ENCODE results near the gene ARL9.

The ARL9 gene

DNA sequence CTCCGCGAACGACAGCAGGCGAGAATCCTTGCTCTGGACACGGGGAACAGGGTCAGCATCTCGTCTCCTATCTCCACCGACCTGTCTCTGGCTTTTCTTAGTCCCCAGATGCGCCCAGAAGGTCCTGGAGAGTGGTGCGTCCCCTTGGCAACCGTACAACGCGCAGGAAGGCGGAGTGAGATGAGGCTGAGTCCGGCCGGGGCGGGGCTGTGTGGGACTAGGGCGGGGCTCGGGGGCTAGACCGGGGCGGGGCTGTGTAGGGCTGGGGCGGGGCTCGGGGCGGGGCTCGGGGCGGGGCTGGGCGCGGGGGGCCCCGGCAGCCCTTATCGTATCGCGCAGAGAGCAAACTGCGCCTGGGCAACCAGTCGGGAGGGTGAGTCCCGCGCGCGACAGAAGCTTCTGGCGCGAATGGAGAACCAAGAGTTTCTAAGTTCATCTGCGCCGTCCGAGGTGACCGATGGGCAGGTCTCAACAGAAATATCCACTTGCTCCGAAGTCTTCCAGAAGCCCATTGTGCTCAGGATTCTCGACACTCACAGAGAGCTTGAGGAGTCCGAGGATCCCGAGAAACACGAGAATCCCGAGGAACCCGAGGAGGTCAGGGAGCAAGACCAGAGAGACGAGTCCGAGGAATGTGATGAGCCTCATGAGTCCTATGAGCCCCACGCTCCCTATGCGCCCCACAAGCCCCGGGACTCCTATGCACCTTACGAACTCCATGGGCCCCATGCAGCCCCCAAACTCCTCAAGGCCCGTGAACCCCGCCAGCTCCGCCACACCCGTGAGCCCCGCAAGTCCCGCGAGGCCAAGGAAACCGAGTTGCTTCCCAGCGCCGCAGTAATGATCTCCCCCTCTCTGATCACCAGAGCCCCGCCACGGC is 24.9 kb downstream of the ARL9 start:
- H3K4me3 ChIP-seq, result peak overlapping the region; percentile 33 to 51 (median 41)
- H3K27ac ChIP-seq, result peak overlapping the region in 4 of 21 experiments; percentile 1 to 21 (median 12)

DNA sequence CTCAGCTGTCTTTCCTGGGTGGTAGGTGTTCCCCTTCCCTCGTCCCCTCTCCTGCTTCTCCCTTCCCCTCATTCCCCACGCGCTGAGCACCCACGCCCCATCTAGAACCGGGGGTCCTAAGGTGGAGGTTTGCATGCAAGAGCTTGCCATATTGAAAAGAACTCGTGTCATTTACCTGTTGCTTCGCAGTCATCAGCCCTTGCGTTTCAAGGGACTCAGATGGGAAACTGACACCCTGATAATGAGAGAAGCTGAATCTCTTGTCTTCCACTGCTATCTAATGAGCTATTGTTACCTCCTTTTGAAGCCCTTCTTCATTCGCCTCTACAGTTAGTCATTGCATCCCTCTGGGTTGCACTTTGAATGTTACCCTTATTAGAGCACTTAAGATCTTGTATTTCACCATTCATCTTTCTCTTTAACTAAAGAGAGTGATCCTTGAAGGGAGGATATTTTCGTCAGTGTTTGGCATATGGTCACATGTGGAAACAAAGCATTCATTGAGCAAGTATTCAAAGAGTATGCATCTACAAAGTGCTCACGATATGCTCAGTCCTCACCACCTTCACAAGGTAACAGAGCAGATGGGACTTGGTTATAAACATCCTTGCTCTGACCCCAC is 25.7 kb downstream of the ARL9 start:
- peak overlapping the region; percentile 33 to 51 (median 41) for H3K4me3 ChIP-seq
- peak overlapping the region in 3 of 21 experiments; percentile 1 to 21 (median 10) for H3K27ac ChIP-seq

DNA sequence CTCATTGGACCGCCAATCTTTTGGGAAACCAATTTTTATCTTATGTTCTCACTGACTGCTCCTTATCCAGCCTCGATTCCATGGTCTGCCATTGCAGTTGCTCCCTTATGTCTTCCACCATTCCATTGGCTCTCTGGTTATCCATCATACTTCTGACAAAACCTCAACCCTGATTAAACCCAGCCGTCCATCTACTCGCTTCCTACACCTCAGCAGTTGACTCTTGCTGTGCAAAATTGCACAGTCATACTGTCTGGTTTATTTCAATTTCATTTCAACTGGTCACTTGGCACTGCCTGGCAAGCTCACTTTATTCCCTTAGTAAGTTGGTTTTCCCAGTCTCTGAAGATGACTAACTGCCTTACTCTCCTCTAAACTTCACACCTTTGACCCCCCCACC is 26.2 kb downstream of the ARL9 start:
- H3K27ac ChIP-seq, result no peak overlapping the region
- H3K4me3 ChIP-seq, result no peak overlapping the region

DNA sequence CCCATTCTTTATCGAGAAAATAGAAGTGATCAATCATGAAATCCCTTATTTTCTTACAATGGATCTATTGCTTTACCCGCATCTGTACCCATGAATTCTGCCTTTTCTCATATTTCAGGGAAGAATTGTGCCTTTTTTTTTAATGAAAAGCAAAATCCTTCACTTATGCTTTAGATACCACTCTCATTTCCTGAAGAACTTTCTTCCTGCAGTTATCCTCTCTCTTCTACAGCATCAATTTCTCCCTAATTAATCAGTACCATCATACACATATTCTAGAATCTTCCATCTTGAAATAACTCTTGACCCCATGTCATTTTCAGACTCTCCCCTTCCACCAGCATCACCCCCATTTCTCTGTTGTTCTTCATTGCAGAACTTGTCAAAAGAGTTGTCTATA is 26.6 kb downstream of the ARL9 start:
- H3K4me3 ChIP-seq, result no peak overlapping the region
- H3K27ac ChIP-seq, result no peak overlapping the region

DNA sequence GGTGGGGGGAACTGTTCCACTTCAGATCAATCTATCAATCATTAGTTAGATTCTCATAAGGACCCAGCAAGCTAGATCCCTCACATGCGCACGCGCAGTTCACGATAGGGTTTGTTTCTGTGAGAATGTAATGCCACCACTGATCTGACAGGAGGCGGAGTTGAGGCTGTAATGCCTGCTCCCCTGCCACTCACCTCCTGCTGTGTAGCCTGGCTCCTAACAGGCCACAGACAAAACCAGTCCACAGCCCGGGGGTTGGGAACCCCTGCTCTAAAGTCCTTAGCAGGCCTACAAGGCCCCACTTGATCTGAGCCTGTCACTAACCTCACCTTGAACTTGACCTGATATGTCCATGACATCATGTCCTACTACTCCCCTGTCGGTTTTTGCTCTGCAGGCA is 30.3 kb downstream of the ARL9 start:
- no peak overlapping the region for H3K27ac ChIP-seq
- no peak overlapping the region for H3K4me3 ChIP-seq

DNA sequence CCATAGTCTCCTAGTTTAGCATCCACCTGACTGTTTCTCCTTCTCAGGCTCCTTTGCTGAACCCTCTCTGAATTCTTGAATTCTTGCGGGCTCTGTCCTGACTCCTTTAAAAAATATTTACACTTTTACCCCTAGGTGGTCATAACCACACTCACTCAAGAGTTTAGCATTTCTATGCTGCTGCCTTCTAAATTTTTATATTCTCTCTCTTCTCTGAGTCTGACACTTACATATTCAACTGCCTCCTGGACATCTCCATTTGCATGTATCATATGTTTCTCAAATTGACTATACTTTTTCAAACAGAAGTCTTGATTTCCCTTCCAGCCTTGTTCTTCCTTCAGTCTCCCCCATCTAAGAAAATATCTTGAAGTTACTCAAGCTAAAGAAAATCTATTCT is 31.6 kb downstream of the ARL9 start:
- Histone ChIP-seq H3K27ac (no peak overlapping the region), H3K4me3 (no peak overlapping the region)

DNA sequence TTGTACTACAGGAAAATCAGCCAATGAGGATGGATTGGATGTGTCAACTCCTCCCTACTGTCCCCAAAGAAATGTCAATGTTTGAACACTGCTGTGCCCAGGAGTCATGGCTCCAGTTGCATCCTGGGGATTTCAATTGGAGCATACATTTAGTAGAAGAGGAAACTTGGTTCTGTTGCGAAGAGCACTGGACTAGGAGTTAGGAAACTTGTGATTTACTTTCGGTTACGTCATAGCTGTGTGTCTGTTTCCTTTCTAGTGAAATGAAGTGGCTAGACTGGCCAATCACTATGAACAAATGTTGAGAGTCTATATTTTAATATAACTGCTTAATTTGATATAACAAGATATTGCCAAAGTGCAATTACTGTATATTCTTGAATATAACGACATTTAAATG is 35.2 kb downstream of the ARL9 start:
- H3K4me3 ChIP-seq, result no peak overlapping the region
- H3K27ac ChIP-seq, result no peak overlapping the region

DNA sequence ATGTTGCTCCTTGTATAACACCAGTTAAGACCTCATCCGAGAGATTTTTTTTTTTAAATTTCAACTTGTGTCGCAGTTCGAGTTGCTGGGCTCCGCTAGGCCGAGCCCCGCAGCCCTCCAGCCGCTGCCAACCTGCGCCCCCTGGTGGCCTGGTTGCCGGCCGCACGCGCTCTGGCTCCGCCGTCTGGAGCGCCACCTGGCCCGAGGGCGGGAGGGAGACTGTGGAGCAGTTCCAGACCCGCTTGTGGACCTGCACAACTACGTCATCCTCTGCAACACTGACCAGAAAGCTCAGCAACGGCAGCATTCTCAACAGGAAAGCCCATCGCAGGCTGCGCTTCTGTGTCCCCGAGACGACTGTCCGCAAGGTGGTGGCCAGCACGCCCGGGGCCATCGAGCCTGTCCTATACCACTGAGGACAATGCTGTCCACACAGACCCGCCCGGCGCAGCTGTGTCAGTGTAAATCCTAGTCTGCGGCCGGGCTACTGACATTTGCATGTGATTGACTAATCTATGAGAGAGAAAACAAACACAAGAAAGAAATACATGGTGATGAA is 39.1 kb downstream of the ARL9 start:
- H3K4me3 ChIP-seq, result peak overlapping the region in 4 of 7 experiments; percentile 2 to 32 (median 15)
- no peak overlapping the region for H3K27ac ChIP-seq

DNA sequence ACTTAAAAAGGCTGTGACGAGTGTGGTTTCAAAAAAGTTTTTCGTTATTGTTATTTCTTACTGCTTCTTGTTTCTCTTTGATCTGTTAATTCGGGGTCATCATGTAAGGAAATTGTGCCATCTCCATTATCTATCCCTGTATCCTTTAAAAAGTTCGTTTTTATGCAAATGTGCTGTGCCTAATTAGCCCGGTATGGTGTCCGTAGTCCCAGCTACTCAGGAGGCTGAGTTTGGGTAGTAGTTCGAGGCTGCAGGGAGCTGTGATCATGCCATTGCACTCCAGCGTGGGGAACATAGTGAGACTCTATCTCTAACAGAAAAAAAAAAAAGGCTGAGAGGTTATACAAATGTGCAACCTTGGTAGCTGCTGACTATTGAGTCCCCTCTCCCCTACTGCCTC is 45.1 kb downstream of the ARL9 start:
- H3K4me3 ChIP-seq, result no peak overlapping the region
- no peak overlapping the region for H3K27ac ChIP-seq

DNA sequence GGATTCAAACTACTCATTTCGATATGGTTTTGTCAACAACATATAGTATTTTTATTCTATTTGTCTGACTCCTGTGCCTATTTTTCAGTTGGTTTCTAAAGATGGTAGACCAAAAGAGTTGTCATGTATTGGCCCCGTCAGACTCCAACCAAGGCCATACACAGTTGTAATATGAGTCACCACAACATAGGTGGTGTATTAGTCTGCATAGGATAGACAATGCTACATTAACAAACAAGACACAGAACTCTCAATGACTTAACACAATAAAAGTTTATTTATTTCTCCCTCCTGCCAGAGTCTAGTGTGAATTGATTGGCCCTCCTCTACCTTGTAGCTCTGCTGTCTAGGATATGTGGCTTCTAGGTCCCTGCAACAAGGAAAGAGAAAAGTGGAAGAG is 45.9 kb downstream of the ARL9 start:
- Histone ChIP-seq H3K4me3 (no peak overlapping the region), H3K27ac (no peak overlapping the region)

DNA sequence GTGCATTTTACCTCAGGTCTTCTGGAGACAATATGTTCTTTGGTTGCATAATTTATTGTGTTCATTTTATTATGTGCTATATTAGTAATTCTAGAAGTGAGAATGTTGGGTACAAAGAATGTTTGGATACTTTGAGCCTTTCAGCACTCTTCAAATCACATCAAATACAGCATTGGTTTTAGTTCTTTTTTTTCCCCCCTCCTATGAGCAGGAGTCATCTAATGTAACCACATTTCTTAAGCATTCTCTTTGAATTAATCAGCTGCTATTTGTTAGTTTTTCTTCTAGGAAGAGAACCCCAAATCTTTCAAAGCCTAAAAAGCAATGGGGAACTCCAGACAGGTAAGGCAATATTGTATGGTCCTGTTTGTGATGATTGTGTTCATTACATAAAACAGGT is 46.7 kb downstream of the ARL9 start:
- Histone ChIP-seq H3K4me3 (no peak overlapping the region), H3K27ac (no peak overlapping the region)

DNA sequence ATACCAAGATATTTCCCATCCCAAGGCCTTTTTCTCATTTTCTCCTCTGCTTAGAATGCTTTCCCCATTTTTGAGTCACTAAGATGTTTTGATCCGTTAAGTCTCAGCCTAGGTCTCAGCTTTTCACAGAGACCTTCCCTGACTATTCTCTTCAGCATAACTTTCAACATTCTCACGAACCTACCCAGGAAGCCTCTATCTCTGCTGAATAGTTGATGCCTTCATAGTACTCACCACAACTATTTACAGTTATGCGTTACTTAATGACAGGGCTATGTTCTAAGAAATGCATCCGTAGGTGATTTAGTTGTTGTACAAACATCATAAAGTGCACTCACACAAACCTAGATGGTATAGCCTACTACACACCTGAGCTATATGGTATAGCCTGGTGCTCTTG is 64.5 kb downstream of the ARL9 start:
- Histone ChIP-seq H3K4me3 (no peak overlapping the region), H3K27ac (no peak overlapping the region)

Data from skin epidermis (tissue), 12 donors.